ENCODE data around the gene GAPDH.

The GAPDH gene

GRCh38 chr12:6549684-6550151 lies 15.4 kb downstream of the GAPDH start (continued):
- TF ChIP-seq ZNF18 (tag by site-specific recombination; IDR thresholded peaks at IDR 0.05) (no peak), ZNF239 (tag by site-specific recombination; IDR thresholded peaks at IDR 0.05) (no peak)

GRCh38 chr12:6550294-6551062 lies 16.2 kb downstream of the GAPDH start:
- Histone ChIP-seq H3K27ac (ENCODE audit: extremely low read depth, low read depth, low read length) (no peak overlapping the region), H3K36me3 (ENCODE audit: control insufficient read depth in 2 of 2, insufficient read depth in 1 of 2, low read length in 2 of 2) (peaks cover 22 to 76% of the 10 kb centered on the region in 2 experiments), H3K9me3 (ENCODE audit: control insufficient read depth, insufficient read depth, low read depth, low read length) (no peaks in the 10 kb centered on the region), H3K4me3 (ENCODE audit: low read depth, low read length) (no peak overlapping the region), H3K4me1 (ENCODE audit: control insufficient read depth, insufficient read depth, low read length) (peaks cover 18% of the 10 kb centered on the region)
- ChIA-PET POLR2A (interaction anchor here (5.7 kb wide), 1 partner anchor 15 kb away, joined by 90 read pairs; the partner anchor contains the start of gene GAPDH), CTCF (interaction anchor here (1.1 to 1.7 kb wide), 3 partner anchors 11 to 134 kb away, joined by 4 to 7 read pairs (median 6); no protein-coding TSS in a partner anchor)
- TF ChIP-seq GLI4 (tag by site-specific recombination; IDR thresholded peaks at IDR 0.05): no peak
- no peak for TF ChIP-seq ZNF639 (tag by site-specific recombination; IDR thresholded peaks at IDR 0.05)
- TF ChIP-seq KLF1 (tag by site-specific recombination; IDR thresholded peaks at IDR 0.05): no peak
- no peak for TF ChIP-seq ZNF48 (tag by site-specific recombination; IDR thresholded peaks at IDR 0.05)

- Histone ChIP-seq H3K36me3 (ENCODE audit: control insufficient read depth in 2 of 2, insufficient read depth in 1 of 2, low read length in 2 of 2) (peaks cover 22 to 70% of the 10 kb centered on the region in 2 experiments), H3K9me3 (ENCODE audit: control insufficient read depth, insufficient read depth, low read depth, low read length) (no peaks in the 10 kb centered on the region), H3K27ac (ENCODE audit: extremely low read depth, low read depth, low read length) (no peak overlapping the region), H3K4me3 (ENCODE audit: low read depth, low read length) (no peak overlapping the region), H3K4me1 (ENCODE audit: control insufficient read depth, insufficient read depth, low read length) (peaks cover 18% of the 10 kb centered on the region)
- ChIA-PET CTCF (interaction anchor here (1.6 to 4.5 kb wide), 2 partner anchors 13 to 133 kb away, joined by 6 to 51 read pairs; no protein-coding TSS in a partner anchor), POLR2A (interaction anchor here (4.1 to 5.7 kb wide), 2 partner anchors 12 to 16 kb away, joined by 46 to 90 read pairs; partner anchors contain the start of gene GAPDH)
- TF ChIP-seq REPIN1 (tag by site-specific recombination; IDR thresholded peaks at IDR 0.05; ENCODE audit: low read depth) (no peak), ZNF214 (tag by site-specific recombination; IDR thresholded peaks at IDR 0.05; ENCODE audit: borderline replicate concordance) (no peak), PRDM1 (tag by site-specific recombination; IDR thresholded peaks at IDR 0.05) (no peak), ZSCAN5A (tag by site-specific recombination; IDR thresholded peaks at IDR 0.05) (no peak), ZBTB6 (tag by site-specific recombination; IDR thresholded peaks at IDR 0.05) (no peak), ZNF571 (tag by site-specific recombination; IDR thresholded peaks at IDR 0.05) (no peak), SCRT1 (tag by site-specific recombination; IDR thresholded peaks at IDR 0.05; ENCODE audit: borderline replicate concordance) (no peak)
Measured at GRCh38 chr12:6551063-6551461, 16.7 kb downstream of the GAPDH start.
